Right lobe of liver (tissue), 6 donors: ENCODE results near the gene ABCA8. TPM values are rescaled to one million over a fixed set of nuclear protein-coding genes. Genes with fewer than 3 reads are reported as not detected.
A peak's percentile ranks its signal among the peaks of the same experiment; 100 is the strongest.

Experiments used
- ATAC-seq, 4 donors: fragments of 200-7000 bp; cut with Tn5 transposase; one replicate each; pipeline ENCODE4 v1.9.1; 2020; ENCODE audit warnings: mild to moderate bottlenecking in 4 of 4, moderate library complexity in 4 of 4
- DNase-seq, 3 donors: peaks; one replicate each; pipeline ENCODE4 v3.0.0-alpha.2; 2020
- H3K27ac ChIP-seq, 3 donors: fragments of 200-600 bp; one replicate each; pipeline ENCODE4 v1.8.0; 2022
- H3K27me3 ChIP-seq, 2 donors: fragments of 200-600 bp; one replicate each; pipeline ENCODE4 v1.8.0; 2022
- H3K36me3 ChIP-seq, 4 donors: fragments of 200-600 bp; sonication (generic) in 1 of 4; one replicate each; pipeline versions ENCODE4 v1.5.1 to v1.8.0; 2017 to 2022; ENCODE audit warnings: control low read depth in 1 of 4
- H3K4me1 ChIP-seq, 4 donors: fragments of 200-600 bp; sonication (generic) in 1 of 4; one replicate each; pipeline versions ENCODE4 v1.5.1 to v1.8.0; 2017 to 2022; ENCODE audit warnings: control low read depth in 1 of 4
- H3K4me3 ChIP-seq, 3 donors: fragments of 200-600 bp; one replicate each; pipeline ENCODE4 v1.8.0; 2022
- H3K9me3 ChIP-seq, 4 donors: fragments of 200-600 bp; sonication (generic) in 1 of 4; one replicate each; pipeline versions ENCODE4 v1.5.1 to v1.8.0; 2017 to 2022; ENCODE audit warnings: control low read depth in 1 of 4
- POLR2A ChIP-seq: fragments of 450-650 bp; IDR thresholded peaks from one replicate; pipeline ENCODE4 v1.6.1; 2017; ENCODE audit warnings: antibody characterized with exemption, mild to moderate bottlenecking
- WGBS: methylation state at CpG from one replicate; pipeline ENCODE4 v1.1.6; 2018; ENCODE audit warnings: low coverage, low lambda C conversion rate; ENCODE audit not compliant: insufficient coverage; ENCODE audit errors: missing lambda C conversion rate; 5-methylcytosine and 5-hydroxymethylcytosine counted together
- intact Hi-C, 2 donors: fragments of 100-400 bp; cut with DNase I; formaldehyde crosslinking; loops; one replicate each; pipeline versions ENCODE4 v1.11.2 to v1.14.1; 2022
- total RNA-seq, 6 experiments: library from RNA; depleted of rRNA in 2 of 6; stranded (reverse); fragments of >200 nt in 2 of 6; fragmentation: NEBNext Ultra II Directional in 3 of 6; extraction: Animal tissue kit (Norgen Biotek cat#: 25700) in 3 of 6; gene quantifications; one replicate each; pipeline versions ENCODE4 v1.1.0 to v1.2.4, GENCODE V29; 2016 to 2023
- TF ChIP-seq, protein P1 (sequence below), 4 donors: fragments of 200-600 bp in 3 of 4; fragments of 450-650 bp in 1 of 4; IDR thresholded peaks; one replicate each; pipeline versions ENCODE4 v1.5.1 to v1.8.0; 2016 to 2022; ENCODE audit warnings: antibody characterized with exemption in 4 of 4, mild to moderate bottlenecking in 2 of 4
- donor health status: DM: no; HTN: yes; CAD: no.
- donor health status: DM: no; HTN: no; CAD: no.
- donor health status: DM: no; HTN: no; CAD: no.
- donor health status: DM: no; HTN: yes; CAD: no.
- donor health status: DM: no; HTN: yes; CAD: no.

The ABCA8 gene
- total RNA-seq, 6 experiments from 2014 or later: 21.8 to 44.0 (median 29.9) TPM

DNA sequence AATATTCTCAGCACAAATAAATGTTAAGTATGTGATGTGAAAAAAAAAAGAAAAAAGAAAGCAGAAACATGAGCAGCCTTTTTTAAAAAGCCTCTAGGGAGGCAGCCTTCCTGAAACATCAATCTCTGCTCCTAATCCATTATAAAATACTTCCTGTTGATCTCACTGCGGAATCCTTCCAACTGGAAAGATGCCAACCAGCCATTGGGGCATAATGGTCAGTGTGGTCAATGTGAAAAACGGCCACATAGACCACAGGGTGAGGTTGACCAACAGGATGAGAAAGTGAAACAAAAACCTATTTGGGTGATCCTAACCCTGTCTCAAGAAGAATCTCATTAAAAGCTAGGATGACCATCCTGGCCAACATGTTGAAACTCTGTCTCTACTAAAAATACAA is 26.1 kb upstream of the ABCA8 start:
- TF ChIP-seq, protein P1, sequence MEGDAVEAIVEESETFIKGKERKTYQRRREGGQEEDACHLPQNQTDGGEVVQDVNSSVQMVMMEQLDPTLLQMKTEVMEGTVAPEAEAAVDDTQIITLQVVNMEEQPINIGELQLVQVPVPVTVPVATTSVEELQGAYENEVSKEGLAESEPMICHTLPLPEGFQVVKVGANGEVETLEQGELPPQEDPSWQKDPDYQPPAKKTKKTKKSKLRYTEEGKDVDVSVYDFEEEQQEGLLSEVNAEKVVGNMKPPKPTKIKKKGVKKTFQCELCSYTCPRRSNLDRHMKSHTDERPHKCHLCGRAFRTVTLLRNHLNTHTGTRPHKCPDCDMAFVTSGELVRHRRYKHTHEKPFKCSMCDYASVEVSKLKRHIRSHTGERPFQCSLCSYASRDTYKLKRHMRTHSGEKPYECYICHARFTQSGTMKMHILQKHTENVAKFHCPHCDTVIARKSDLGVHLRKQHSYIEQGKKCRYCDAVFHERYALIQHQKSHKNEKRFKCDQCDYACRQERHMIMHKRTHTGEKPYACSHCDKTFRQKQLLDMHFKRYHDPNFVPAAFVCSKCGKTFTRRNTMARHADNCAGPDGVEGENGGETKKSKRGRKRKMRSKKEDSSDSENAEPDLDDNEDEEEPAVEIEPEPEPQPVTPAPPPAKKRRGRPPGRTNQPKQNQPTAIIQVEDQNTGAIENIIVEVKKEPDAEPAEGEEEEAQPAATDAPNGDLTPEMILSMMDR (IDR thresholded peaks at IDR 0.05): no peak
- TF ChIP-seq POLR2A: no peak
- intact Hi-C loops: no loop called here
- DNase-seq: peak in 2 of 3 donors; percentile 39 to 55
- Histone ChIP-seq H3K4me3 (no peak overlapping the region), H3K36me3 (peaks cover 0 to 48% (median 1%) of the 10 kb centered on the region in 4 donors), H3K27ac (peak overlapping the region in 2 of 3 donors; percentile 8 to 10), H3K27me3 (no peaks in the 10 kb centered on the region), H3K4me1 (no peaks in the 10 kb centered on the region), H3K9me3 (no peaks in the 10 kb centered on the region)
- 9% methylated on average over 2 of the region's 2 CpGs for whole genome bisulfite sequencing
- peak; percentile 81 to 97 (median 87) for ATAC-seq

DNA sequence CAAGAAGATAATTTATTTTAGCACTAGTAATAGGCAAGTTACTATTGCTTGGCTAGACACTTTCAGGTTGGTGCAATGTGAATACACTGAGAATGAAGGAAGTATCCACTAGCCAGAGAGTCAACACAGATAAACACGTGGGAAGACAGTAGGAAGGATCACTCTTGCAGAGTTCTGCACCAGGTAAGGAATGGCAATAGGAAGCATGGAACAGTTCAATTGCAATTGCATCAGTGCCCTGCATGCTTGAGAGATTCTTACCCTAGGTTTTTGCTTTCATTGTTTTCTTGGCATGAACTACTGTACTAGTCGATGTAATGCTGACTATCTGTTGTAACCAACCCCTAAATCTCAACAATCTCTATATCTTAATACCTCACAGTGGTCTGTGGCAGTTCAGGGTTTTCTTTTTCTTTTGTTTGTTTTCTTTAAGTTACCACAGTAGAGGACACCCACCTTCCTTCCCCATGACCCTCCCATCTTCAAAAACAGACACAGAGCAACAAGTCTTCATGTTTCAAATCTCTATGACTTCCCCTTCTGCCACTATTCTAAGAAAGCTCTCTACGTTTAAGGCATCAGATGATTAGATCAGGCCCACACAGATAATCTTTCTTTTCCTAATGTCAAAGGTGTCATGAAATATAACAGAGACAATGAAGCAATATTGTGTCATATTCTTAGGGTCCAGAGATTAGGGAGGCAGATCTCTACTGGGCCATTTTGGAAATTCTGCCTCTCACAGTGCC is 18.1 kb upstream of the ABCA8 start:
- Histone ChIP-seq H3K27ac (no peak overlapping the region), H3K4me1 (peaks cover 0 to 6% (median 0%) of the 10 kb centered on the region in 4 donors), H3K9me3 (no peaks in the 10 kb centered on the region), H3K36me3 (peaks cover 0 to 33% (median 1%) of the 10 kb centered on the region in 4 donors), H3K4me3 (no peak overlapping the region), H3K27me3 (no peaks in the 10 kb centered on the region)
- TF ChIP-seq, protein P1 (IDR thresholded peaks at IDR 0.05): no peak
- no peak for TF ChIP-seq POLR2A
- DNase-seq: no peak
- intact Hi-C loops: no loop called here
- WGBS: 12% methylated on average over 3 of the region's 3 CpGs
- peak; percentile 30 to 67 (median 40) for ATAC-seq

DNA sequence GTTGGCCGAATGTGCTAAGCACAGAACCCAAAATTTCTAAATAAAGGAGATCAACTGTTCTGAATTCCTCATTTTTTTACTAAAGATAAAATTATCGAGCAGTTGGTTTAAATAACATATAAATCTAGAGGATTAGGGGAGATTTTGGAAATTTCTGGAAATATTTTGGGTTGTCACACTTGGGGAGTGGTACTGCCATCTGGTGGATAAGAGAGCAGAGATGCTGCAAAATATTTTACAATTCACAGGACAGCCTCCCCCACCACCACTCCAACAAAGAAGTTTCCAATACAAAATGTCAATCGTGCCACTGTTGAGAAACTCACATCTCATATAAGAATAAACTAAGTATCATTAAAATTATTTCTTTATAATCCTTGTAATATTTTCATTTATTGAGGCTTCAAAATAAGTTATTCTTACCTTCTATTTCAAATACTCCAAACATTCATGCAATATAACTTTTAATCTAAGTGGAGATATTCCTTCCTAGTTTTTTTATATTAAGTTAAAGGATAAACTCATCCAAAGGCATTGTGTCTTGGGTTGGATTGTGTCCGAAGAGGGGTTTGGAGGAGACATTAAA is 17.0 kb upstream of the ABCA8 start:
- Histone ChIP-seq H3K36me3 (peaks cover 0 to 26% (median 1%) of the 10 kb centered on the region in 4 donors), H3K4me3 (no peak overlapping the region), H3K4me1 (peaks cover 0 to 6% (median 0%) of the 10 kb centered on the region in 4 donors), H3K27me3 (no peaks in the 10 kb centered on the region), H3K9me3 (no peaks in the 10 kb centered on the region), H3K27ac (peak overlapping the region in 2 of 3 donors; percentile 35 to 53)
- DNase-seq: no peak
- TF ChIP-seq, protein P1 (IDR thresholded peaks at IDR 0.05): peak; percentile 69 to 82 (median 76)
- TF ChIP-seq POLR2A: no peak
- peak; percentile 81 to 91 (median 86) for ATAC-seq
- 44% methylated on average over 4 of the region's 4 CpGs for WGBS
- intact Hi-C loops: no loop called here

DNA sequence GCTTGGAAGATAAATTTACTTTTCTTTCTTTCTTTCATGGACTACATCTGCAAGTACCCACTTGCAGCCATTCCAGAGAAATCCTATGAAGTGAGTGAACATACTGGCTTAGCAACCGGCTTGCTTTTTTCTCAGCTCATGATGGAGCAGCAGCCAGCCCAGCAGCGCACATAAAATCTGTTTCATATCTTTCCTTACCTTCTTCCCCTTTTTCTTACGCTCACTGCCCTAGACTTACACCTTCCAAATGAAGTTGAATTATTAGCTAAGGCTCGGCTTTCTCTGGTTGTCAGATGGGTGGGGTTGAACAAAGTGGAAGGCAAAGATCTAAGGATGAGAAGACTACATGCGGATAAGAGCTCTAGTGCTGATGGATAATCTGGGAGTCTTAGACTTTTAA is 13.9 kb upstream of the ABCA8 start:
- H3K27ac ChIP-seq: no peak overlapping the region
- H3K9me3 ChIP-seq: no peaks in the 10 kb centered on the region
- no peaks in the 10 kb centered on the region for H3K36me3 ChIP-seq
- no peak for ATAC-seq
- TF ChIP-seq, protein P1 (IDR thresholded peaks at IDR 0.05): no peak
- no peak for TF ChIP-seq POLR2A
- peaks cover 0 to 6% (median 0%) of the 10 kb centered on the region in 4 donors for H3K4me1 ChIP-seq
- no peak for DNase-seq
- no peak overlapping the region for H3K4me3 ChIP-seq
- 68% methylated on average over 5 of the region's 5 CpGs for WGBS
- H3K27me3 ChIP-seq: no peaks in the 10 kb centered on the region
- intact Hi-C loops: no loop called here
